GM10248 (cell line): ENCODE data around the gene BARX2.

Experiments used
- CTCF ChIA-PET: fragments of 300-600 bp; sonication (Branson Sonifier 250); formaldehyde crosslinking; extraction: SDS; loops from one replicate; lab custom pipeline; 2021; ENCODE audit warnings: antibody characterized with exemption; lab: Yijun Ruan, JAX
- POLR2A ChIA-PET: fragments of 350-650 bp; sonication (Branson Sonifier 250); formaldehyde crosslinking; extraction: SDS; loops from one replicate; lab custom pipeline; 2020; ENCODE audit warnings: antibody characterized with exemption; lab: Yijun Ruan, JAX
- DNase-seq: peaks from one replicate; pipeline ENCODE4 v3.0.0; 2012; ENCODE audit errors: extremely low spot score
- TF ChIP-seq, protein P1 (sequence below): IDR thresholded peaks from 2 replicates; pipeline ENCODE4 v1.5.1; 2012; ENCODE audit warnings: mild to moderate bottlenecking, low read depth; ENCODE audit errors: extremely low read depth, missing control alignments, control extremely low read depth

Gene BARX2

DNA sequence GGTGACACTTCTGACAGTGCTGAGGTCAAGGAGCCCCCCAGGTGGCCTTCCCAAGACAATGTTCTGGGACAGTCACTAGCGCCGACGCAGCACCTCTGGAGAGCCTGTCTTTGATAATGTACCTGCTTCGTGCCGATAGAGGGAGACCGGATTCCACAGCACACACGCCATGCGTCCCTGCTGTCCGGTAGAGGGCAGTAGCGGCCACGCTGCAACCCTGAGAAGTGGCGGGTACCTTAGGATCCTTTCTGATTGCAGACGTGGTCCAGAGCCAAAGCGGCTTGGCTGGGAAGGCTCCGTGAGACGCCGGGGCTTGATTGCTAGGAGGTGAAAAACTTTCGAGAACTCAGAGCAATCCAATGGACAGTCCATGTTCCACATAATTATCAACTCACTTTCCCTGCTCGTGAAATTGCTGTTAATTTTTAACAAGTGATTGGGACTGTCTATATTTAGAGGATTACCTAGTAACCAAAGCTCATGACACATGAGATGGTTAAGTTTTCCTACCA is 11.4 kb upstream of the BARX2 start:
- peak; percentile 69 for DNase-seq
- ChIA-PET POLR2A (no interaction called here), CTCF (interaction anchor here (0.7 to 4.6 kb wide), 7 partner anchors 15 to 767 kb away, joined by 3 to 53 read pairs (median 3); no protein-coding TSS in a partner anchor)
- TF ChIP-seq, protein P1, sequence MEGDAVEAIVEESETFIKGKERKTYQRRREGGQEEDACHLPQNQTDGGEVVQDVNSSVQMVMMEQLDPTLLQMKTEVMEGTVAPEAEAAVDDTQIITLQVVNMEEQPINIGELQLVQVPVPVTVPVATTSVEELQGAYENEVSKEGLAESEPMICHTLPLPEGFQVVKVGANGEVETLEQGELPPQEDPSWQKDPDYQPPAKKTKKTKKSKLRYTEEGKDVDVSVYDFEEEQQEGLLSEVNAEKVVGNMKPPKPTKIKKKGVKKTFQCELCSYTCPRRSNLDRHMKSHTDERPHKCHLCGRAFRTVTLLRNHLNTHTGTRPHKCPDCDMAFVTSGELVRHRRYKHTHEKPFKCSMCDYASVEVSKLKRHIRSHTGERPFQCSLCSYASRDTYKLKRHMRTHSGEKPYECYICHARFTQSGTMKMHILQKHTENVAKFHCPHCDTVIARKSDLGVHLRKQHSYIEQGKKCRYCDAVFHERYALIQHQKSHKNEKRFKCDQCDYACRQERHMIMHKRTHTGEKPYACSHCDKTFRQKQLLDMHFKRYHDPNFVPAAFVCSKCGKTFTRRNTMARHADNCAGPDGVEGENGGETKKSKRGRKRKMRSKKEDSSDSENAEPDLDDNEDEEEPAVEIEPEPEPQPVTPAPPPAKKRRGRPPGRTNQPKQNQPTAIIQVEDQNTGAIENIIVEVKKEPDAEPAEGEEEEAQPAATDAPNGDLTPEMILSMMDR, result peak; percentile 100

- TF ChIP-seq, protein P1, result no peak
- CTCF ChIA-PET, result interaction anchor here (0.9 to 1.6 kb wide), 4 partner anchors 227 to 384 kb away, joined by 3 to 7 read pairs (median 5); no protein-coding TSS in a partner anchor
- POLR2A ChIA-PET, result no interaction called here
- DNase-seq, result no peak
These were observed 9.8 kb upstream of the BARX2 start for GRCh38 chr11:129365816-129366215.

DNA sequence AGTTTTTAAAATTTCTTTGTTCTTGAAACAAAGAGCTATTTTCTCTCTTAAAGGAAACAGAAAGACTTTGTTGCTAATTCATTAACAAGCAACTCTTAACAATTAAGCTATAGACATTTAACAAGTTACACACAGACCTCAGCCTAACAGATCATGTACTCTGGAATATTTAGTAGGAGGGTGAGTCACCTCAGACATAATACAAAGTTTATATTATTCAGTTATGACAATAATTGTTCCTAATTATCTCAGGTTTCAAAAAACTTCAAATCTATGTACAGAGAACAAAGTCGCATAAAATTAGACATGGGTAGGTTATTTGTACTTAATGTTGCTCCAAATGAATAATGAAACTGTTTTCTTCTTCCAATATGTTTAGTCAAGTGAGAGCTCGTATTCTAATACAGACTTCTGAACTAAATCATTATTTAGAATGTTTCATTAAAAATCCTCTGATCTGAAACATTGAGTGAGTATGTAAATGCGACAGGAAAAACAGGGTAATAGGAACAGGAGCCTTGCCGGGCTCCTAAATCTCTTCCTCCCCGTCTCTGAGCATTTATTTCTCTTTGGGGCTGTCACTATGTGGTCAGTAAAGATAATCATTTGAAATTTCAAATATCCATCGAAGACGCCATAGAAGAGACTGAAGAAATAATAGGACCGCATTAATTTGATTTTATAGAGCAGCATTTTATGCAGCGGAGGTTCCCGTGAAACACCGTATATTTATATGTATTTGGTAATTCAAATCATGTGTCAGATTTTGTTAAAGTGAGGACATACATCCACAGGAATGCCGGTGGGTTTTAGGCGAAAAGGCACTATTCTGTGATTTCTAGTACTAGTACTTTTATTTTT is 8.7 kb upstream of the BARX2 start:
- no peak for DNase-seq
- TF ChIP-seq, protein P1, result no peak
- POLR2A ChIA-PET, result no interaction called here
- CTCF ChIA-PET, result interaction anchor here (1.1 to 1.6 kb wide), 2 partner anchors 328 to 383 kb away, joined by 5 to 7 read pairs; no protein-coding TSS in a partner anchor

DNA sequence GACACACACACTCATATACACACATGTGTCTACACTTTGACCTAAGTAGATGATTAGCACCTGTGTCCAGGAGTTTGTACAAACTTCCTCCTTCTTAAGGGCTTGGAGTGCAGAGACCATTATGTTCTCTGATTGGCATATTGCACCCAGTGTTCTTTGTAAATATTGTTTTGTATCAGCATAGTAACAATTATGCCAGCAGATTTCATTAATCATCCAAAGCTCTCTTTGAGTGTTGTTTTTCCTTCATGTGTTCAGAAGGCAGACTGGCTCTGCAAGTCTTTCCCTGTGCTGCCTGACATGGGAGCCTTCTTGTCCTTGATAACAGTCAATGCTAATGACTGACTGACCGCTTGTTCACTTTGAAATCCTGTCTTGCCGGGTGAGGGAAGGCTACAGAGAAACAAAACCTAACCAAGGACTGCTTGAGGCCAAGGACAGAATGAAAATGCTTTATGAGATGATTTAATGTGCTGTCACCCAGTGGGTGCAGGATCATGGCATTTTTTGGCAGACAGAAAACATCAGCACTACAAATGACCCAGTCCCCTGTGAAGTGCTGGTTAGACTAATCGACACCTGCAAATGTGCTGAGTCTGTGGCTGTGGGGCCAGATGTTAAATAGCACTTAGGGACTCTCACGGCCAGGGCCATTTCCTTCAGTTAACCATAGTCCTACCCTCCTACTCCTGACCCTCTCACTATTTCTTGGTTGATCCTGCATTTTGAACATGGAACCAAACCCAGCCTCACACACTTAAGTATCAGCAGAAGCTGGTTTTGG is 6.6 kb upstream of the BARX2 start:
- DNase-seq, result no peak
- TF ChIP-seq, protein P1, result no peak
- POLR2A ChIA-PET, result no interaction called here
- CTCF ChIA-PET, result interaction anchor here (1.7 kb wide), 1 partner anchor 381 kb away, joined by 4 read pairs; no protein-coding TSS in a partner anchor

- DNase-seq, result no peak
- ChIA-PET CTCF (interaction anchor here (1.6 kb wide), 1 partner anchor 9 kb away, joined by 3 read pairs; no protein-coding TSS in a partner anchor), POLR2A (no interaction called here)
- TF ChIP-seq, protein P1, result no peak
These were observed 4.9 kb upstream of the BARX2 start for GRCh38 chr11:129370715-129371114.
